GM19395 (cell line): Measurements from ENCODE around the gene EEF1E1.

Source experiments
- ATAC-seq: cut with Tn5 transposase; IDR thresholded peaks from one replicate; pipeline ENCODE4 v1.9.1; 2021; ENCODE audit warnings: mild to moderate bottlenecking, moderate library complexity; ENCODE audit not compliant: unreplicated experiment

The EEF1E1 gene

GRCh38 chr6:8102122-8102958, at the start of gene EEF1E1:
TSS of gene EEF1E1 (minus strand) at chr6:8102548. CDS start at chr6:8102521, 27 bp downstream.
- peak; percentile 99 for ATAC-seq

DNA sequence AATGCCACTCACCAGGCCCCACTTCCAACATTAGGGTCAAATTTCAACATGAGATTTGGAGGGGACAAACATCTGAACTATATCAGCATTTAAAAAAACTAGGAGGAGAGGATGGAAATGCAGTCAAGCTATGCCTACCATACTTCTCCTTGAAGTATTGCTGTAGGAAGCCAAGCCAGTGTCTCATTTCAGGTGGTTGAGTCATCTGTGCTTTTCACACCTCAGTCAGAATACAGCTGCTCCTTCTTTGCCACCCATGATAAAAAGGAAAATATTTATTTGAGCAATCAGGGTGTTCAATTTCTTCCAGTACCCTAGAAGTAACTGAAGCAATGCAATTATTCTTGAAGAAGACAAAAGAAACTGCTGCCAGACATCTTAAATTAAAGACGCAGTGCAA, 47.0 kb upstream of the EEF1E1 start:
- no peak for ATAC-seq

DNA sequence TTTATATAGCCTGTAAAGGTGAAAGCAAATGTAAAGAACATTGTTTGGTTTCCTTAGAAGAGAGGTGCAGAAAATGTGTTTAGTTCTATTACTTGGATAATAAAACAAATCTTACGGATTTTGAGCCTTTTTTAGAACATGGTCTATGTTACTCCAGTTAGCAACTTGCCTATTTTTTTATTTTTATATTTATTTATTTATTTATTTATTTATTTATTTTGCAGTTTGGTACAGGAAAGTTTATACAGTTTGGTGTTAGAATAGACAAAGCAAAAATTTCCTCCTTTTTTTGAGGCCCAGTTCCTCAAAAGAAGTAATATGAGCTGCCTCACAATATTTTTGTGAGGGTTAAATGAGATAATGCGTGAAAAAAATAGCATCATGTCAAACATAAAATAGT, 41.6 kb upstream of the EEF1E1 start:
- ATAC-seq = no peak

DNA sequence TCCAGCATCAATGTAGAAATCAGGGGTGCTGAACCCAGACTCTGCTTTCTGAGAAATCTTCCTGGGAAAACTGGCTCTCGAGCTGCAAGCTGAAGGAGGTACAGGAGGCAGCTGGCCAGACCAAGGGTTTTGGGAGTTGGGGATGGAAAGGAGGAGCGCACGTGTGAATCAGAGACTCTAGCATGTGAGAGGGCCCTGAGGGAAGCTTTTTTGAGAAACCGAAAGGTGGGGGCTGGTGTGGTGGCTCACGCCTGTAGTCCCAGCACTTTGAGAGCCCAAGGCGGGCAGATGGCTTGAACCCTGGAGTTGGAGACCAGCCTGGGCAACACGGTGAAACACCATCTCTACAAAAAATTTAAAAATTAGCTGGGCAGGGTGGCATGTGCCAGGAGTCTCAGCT, 37.1 kb upstream of the EEF1E1 start:
- no peak for ATAC-seq

DNA sequence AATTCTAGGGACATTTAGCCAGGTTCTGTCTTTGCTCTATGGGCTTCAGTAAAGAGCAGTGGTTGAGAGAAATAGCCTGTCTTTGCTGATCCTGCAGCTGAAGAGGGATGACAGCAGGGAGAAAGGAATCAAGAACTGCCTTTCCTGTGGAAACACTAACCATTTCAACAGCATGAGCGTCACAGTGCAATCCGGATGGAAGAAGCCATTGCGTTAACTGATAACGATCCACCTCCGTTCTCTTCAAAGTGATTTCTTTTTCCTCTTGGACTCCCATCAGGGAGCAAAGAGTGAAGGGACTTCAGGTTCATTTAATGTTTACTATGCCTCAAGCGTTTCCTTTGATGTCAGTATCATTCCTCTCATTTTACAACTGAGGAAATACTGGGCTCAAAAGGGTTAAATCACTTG, 35.2 kb upstream of the EEF1E1 start:
- no peak for ATAC-seq

DNA sequence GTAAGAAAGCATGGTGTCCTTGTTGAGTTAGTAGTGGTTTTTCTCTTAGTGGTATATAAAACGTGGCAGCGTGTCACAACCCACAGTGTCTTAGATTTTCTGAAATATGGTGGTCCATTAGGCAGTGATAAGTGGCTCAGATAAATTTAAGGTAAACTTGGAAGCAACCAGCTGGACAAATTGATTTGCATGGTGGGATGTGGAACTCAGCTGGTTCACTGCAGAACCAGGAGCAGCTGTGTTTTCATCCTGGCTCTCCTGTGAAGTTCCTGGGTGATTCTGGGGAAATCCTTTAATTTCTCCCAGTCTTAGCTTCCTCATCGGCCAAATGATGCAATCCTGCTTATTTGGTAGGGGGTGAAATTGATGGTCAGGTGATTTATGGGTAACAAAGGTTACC, 32.9 kb upstream of the EEF1E1 start:
- ATAC-seq = no peak

GRCh38 chr6:8132130-8132529, 29.8 kb upstream of the EEF1E1 start:
- ATAC-seq = no peak

DNA sequence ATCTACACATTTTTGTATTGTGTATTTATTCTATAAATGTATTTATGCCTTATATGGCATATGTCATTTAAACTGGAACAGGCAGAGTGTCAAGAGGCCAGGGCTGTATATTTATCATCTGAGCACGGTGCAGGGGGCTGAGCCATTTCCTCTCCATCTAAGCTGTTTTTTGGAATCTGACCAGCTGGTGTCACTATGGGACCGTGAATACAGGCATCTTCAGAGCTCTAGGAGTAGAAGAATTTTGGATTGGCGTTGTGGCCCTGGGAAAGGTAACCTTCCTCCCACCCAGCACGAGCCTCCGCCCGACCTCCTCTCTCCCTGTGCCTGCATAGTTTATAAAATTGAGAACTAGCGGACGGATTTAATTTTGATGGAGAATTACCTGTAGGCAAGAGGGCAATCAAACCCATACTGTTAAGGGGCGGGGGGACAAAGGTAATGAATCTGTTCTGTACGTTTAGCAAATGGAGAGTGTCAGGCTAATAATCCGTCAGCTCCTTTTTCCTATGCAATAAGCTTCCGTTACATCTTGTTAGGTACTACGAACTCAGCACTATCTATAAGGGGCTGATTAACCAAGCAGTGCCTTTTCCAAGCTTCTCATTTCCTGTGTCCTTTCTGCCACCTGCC, 29.0 kb upstream of the EEF1E1 start:
- ATAC-seq = peak; percentile 86

- ATAC-seq = no peak
Measured at GRCh38 chr6:8130399-8130798, 28.1 kb upstream of the EEF1E1 start.

DNA sequence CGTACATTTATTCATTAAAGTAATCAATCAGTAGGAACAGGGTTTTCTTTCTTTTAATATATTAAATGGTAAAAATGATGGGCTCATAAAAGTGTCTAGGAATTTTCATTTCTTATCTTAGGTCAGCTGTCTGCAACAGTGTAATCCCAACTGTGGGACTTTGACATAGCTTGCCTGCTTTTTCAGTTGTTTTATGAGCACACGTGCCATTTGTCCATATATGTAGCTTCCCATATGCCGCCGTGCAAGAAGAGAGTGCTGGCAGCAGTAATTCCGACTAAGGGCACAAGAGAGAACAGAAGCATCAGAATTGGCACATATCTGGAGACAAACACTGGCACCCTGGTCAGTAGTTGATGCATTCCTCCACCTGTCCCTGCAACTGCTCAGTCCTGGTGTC, 20.9 kb upstream of the EEF1E1 start:
- ATAC-seq = no peak

DNA sequence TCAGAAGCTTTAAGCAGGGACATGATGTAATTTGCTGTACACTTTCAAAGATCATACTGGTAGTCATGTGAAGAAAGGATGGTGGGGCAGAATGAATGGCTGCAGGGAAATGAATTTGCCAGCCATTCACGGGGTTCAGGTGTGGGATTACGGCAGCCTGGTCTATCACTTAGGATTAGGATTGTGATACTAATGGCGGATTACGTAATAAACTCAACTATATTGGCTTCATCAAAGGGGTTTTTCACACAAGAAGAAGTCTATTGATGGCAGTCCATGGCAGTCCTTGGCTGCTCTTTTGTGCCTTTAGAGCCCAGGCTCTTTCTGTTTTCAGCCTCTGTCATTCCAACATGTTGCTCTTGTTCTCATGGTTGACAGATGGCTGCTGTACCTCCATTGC, 12.6 kb upstream of the EEF1E1 start:
- ATAC-seq = no peak

- ATAC-seq = no peak
Measured at GRCh38 chr6:8113131-8113654, 10.8 kb upstream of the EEF1E1 start.

- ATAC-seq = peak; percentile 19
Measured at GRCh38 chr6:8110725-8111124, 8.4 kb upstream of the EEF1E1 start.

DNA sequence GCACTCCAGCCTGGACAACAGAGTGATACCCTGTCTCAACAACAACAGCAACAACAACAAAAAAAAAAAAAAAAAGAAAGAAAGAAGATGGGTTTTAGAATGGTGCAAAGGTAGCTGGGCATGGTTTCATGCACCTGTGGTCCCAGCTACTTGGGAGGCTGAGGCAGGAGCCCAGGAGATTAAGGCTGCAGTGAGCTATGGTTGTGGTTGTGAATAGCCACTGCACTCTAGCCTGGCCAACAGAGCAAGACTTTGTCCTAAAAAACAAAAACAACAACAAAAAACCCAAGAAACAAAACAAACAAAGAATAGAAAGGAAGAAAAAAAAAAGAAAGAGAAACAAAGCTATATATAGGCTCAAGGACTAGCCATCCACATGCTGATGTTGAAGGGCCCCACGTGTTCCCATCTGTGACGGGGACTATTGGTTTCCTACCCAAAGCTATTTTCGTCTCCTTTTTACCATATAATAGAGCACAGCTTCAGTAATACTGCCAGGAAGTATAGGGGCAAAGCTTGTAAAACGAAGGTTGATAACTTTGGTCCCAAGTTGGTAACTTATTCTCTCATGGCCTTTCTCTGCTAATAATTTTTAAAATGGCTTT, 7.9 kb upstream of the EEF1E1 start:
- ATAC-seq = peak; percentile 86

DNA sequence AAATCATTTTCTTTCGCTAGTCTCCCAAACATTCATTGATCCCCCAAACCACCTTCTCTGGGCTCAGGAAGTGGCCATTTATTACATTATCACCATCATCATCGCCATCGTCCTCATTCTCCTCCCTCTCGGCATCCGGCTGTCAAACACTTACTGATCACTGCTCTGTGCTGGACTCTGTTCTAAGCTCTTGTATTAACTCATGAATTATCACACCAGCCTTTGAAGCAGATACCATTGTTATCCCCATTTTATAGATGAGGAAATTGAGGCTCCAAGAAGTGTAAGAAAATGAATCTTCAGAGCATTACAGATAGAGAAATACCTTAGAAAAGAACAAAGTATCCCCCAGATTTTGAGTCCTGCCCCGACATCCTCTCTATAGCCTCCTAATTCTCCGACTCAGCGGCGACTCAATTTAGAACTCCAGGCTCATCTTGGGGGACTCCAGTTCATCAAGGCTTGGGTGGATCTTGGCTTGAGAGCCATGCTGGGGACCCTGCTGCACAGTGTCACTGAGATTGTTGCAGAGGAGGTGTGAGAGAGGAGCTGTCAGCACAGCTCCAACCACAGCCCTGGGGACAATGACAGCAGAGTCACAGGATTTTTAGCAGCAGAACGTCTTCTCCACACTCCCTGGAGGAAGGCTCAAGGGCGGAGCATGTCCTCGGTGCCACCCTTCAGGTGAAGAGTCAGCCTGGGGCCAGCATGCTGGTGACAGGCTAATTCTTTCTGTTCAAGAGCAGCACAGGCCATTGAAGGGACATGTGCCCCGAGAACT, 6.6 kb upstream of the EEF1E1 start:
- no peak for ATAC-seq

DNA sequence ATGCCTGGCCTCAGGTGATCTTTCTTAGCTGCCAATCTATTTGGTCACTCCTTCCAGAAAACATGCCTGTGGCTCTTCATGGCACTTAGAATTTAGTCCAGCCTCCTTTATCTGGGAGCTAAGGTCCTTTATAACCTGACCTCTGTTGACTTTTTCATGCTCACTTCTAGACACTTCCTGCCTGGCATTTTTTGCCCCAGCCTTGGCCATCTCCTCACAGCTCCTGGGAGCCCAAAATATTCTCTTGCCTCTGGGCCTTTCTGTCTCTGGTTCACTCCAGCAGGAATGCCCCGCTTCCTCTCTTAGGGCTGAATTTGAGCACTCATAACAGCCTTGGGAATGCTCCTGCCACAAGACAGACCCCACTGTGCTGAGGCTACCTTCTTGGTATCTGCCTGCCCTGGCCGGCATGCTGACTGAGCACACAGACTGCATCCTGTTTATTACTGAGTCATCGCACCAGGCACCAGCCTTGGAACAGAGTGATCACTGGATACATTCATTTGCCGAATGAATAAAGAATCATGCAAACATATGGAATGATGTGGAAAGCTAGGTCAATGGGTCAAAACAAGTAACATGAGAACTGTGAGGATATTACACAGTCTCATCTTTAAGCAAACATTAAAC, 5.8 kb upstream of the EEF1E1 start:
- ATAC-seq = no peak

DNA sequence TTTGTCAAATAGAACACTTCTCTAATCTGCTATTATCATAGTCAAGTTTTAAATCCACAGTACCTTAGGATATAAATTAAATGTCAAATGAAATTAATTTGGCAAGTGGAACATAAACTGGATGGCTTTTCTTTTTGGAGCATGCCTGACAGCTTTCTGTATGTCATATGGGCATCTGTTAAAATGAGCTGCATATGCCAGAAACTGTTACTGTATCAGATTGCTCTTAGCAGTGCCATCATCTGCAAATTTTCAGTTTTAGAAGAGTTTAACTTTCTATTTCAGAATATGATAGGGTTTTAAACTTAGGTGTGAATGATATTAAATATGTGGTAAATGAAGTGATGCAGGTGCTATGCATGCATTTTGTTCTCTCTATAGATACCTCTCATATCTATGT, 3.4 kb upstream of the EEF1E1 start:
- ATAC-seq = no peak

DNA sequence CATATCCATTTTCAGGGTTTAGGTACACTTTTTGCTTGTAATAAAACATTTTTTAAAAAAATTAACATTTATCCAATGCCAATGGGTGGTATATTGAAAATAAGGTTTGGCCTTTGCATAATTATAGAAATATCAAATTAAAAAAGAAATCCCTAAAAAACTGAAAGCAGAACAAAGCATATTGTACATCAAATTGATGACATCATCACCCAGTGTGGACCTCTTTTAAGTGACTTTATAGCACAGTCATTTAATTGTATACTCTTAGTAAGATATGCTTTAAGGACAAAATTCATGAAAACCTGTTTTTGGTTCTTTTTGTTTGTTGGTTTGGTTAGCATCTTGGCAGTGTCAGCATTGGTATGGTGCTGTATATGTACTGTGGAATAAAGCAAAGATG, 1.4 kb upstream of the EEF1E1 start:
- no peak for ATAC-seq

DNA sequence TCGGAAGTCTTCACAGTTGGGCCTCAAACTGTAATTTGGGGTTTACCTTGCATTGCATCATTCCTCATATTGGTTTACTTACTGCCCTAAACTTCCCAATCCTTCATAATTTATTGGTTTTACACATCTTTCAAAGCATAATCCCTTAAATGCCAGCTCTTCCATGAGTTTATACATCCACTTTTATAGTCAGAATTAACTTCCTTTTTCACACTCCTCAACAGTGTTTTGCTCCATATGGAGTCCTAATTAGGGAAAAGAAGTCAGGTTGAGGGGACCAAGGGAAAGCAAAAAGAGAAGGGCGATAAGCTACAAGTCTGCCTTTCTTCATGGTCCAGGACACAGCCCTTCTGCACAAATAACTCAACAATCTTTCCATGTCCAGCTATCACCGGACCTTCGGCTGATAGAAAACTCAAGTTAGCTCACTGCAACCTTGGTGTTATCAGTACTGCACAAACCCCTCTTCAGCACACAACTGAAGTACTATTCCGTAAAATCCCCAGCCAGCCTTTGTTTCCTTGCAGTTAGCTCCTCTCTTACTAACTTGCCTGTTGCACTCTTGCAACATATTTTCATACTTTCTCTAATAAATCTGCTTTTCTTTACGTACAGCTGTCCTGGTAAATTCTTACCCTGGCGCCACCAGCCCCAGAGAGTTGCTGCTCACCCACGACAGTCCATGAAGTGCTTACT, 2.0 kb downstream of the EEF1E1 start:
- ATAC-seq = no peak

GRCh38 chr6:8090650-8091049, 11.7 kb downstream of the EEF1E1 start:
- ATAC-seq = no peak
